NCI-H1048 (cell line): Measurements from ENCODE around the gene JMJD1C.
"Not testable (repeated sequence)": the region's sequence is repeated elsewhere in the genome, so short reads cannot be mapped to it uniquely, and the experiment has no call there.

ENCODE experiments used
- DNase-seq: peaks from one replicate; lab custom pipeline; 2025; lab: John Stamatoyannopoulos, UW

Gene JMJD1C

GRCh38 chr10:63410633-63411032 lies 55.1 kb downstream of the JMJD1C start:
- DNase-seq, result no peak

GRCh38 chr10:63409465-63410027 lies 56.2 kb downstream of the JMJD1C start:
- no peak for DNase-seq

- DNase-seq, result no peak
These were observed 58.6 kb downstream of the JMJD1C start for GRCh38 chr10:63407136-63407662.

GRCh38 chr10:63396133-63396761 lies 69.5 kb downstream of the JMJD1C start:
- DNase-seq, result no peak

GRCh38 chr10:63393050-63393449 lies 72.7 kb downstream of the JMJD1C start:
- no peak for DNase-seq

GRCh38 chr10:63392224-63392623 lies 73.6 kb downstream of the JMJD1C start:
- DNase-seq, result no peak

GRCh38 chr10:63391812-63392211 lies 74.0 kb downstream of the JMJD1C start:
- DNase-seq, result no peak

GRCh38 chr10:63390521-63390920 lies 75.3 kb downstream of the JMJD1C start:
- DNase-seq, result no peak

GRCh38 chr10:63388421-63389031 lies 77.3 kb downstream of the JMJD1C start:
- no peak for DNase-seq

- no peak for DNase-seq
These were observed 80.5 kb downstream of the JMJD1C start for GRCh38 chr10:63385254-63385653.

- DNase-seq, result no peak
These were observed 81.1 kb downstream of the JMJD1C start for GRCh38 chr10:63384675-63385074.

- DNase-seq, result no peak
These were observed 81.8 kb downstream of the JMJD1C start for GRCh38 chr10:63384001-63384400.

- no peak for DNase-seq
These were observed 82.6 kb downstream of the JMJD1C start for GRCh38 chr10:63383141-63383540.

GRCh38 chr10:63382066-63382465 lies 83.7 kb downstream of the JMJD1C start:
- DNase-seq, result no peak

GRCh38 chr10:63377305-63377661 lies 88.5 kb downstream of the JMJD1C start:
- DNase-seq, result not testable (repeated sequence)

- no peak for DNase-seq
These were observed 89.0 kb downstream of the JMJD1C start for GRCh38 chr10:63376560-63377304.

GRCh38 chr10:63375859-63376258 lies 89.9 kb downstream of the JMJD1C start:
- DNase-seq, result no peak

- no peak for DNase-seq
These were observed 90.3 kb downstream of the JMJD1C start for GRCh38 chr10:63375458-63375857.

- no peak for DNase-seq
These were observed 90.8 kb downstream of the JMJD1C start for GRCh38 chr10:63374991-63375390.

- DNase-seq, result no peak
These were observed 92.6 kb downstream of the JMJD1C start for GRCh38 chr10:63373176-63373575.

GRCh38 chr10:63369711-63370110 lies 96.1 kb downstream of the JMJD1C start:
- DNase-seq, result no peak

- no peak for DNase-seq
These were observed 97.4 kb downstream of the JMJD1C start for GRCh38 chr10:63368365-63368764.

- DNase-seq, result no peak
These were observed 98.8 kb downstream of the JMJD1C start for GRCh38 chr10:63366933-63367332.
